Epidermal melanocyte (primary cell): Measurements from ENCODE around the gene RTN4IP1.
"Not testable (repeated sequence)": the region's sequence is repeated elsewhere in the genome, so short reads cannot be mapped to it uniquely, and the experiment has no call there.

ENCODE experiments used
- DNase-seq: peaks from one replicate; pipeline ENCODE4 v3.0.0; 2011; ENCODE audit warnings: low spot score; ENCODE audit not compliant: insufficient read length

RTN4IP1 gene

DNA sequence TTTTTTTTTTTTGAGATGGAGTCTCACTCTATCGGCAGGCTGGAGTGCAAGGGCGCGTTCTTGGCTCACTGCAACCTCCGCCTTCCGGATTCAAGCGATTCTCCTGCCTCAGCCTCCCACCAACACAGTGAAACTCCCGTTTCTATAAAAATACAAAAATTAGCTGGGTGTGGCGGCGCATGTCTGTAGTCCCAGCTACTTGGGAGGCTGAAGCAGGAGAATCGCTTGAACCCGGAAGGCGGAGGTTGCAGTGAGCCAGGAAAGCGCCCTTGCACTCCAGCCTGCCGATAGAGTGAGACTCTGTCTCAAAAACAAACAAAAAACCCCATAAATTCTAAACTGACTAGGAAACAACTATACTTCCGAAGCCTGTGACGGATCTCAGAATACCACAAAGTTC, 1.5 kb downstream of the RTN4IP1 start:
- DNase-seq = not testable (repeated sequence)

DNA sequence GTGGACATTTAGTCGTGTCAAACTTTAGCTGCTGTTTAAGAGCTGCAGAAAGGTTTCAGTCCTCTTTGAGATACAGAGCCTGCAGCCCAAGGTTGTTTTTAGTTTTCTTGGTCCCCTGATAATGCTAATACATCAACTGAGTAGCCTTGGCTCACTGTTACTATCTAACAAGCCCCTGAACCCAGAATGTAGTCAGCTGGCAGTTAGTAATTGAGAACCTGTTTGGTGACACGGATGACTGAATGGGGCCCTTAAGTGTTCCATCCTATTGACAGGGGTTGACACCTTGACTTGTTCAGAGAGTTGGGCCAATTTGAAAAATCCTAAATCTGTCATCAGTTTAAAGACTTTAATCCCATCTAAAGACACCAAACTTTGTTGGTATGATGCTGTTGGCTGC, 2.8 kb downstream of the RTN4IP1 start:
- DNase-seq = no peak

DNA sequence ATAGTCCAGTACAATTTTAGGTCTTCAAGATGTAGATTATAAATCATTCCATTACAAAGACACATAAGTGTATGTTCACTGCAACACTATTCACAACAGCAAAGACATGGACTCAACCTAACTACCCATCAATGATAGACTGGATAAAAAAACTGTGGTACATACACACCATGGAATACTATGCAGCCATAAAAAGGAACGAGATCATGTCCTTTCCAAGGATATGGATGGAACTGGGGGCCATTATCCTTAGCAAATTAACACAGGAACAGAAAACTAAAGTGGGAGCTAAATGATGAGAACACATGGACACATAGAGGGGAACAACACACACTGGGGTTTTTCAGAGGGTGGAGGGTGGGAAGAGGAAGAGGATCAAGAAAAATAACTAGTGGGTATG, 6.3 kb downstream of the RTN4IP1 start:
- DNase-seq = no peak

DNA sequence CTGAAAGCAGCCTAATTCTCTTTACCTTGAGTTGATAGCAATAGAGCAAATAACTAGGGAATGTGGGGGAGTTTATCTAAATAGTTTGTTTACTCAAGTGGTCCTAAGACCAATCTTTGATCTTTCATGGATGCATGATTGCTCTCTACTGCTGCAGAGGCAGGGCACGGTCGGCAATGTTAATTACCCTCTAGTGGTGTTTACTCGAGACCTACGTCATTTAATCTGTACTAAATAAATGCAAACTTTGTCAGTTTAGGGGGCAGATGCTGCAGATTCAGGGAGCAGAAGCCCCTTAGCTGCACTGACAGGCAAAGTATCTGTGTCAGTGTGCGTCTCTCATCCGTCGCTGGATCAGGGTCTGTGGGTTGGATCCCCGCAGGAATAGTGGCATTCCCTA, 6.9 kb downstream of the RTN4IP1 start:
- no peak for DNase-seq

DNA sequence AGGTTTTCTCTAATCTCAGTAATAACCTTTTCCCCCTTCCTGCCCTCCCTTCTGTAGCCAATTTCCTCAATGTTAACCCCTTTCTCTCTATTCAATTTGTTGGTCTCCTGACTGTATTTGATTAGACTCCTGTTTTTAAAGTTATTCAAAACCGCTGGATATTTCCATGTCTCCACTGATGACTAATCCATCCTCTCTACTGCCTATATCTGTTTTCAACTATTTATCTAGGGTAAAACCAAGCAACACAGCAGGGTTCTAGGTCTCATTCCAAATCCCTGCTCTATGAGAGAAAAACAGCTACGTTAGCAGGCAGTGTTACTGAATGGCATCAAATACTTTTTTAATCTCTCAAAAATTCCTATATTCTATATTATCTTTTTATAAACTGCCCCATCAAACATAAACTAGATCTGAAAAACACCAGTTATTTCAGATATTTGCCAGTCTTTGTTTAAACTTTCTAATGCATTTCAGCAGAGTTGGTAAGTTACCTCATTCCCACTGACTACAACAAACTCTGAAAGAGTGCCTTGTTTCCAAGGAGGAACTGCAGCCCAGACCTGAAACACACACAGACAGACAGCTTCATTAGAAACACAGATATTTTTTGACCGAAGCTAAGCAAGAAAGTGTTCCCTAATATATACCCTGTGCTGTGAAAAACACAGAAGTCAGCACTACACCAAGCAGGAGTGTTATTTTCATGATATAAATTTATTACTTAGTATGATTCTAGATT, 8.2 kb downstream of the RTN4IP1 start:
- DNase-seq = no peak

DNA sequence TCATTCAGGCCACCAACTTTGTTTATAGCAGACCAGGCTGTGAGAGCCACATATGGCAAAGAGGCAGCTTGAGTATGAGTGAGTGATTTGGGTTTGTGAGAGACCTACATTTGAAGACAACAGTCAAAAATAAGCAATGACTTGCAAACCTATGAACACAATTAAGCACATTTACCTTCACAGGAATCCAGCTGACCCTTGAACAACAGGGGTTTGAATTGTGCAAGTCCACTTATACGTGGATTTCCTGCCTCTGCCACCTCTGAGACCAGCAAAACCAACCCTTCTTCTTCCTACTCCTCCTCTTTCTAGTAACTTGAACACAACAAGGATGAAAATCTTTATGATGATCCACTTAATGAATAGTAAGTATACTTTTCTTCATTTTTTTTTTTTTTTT, 10.1 kb downstream of the RTN4IP1 start:
- DNase-seq = no peak

DNA sequence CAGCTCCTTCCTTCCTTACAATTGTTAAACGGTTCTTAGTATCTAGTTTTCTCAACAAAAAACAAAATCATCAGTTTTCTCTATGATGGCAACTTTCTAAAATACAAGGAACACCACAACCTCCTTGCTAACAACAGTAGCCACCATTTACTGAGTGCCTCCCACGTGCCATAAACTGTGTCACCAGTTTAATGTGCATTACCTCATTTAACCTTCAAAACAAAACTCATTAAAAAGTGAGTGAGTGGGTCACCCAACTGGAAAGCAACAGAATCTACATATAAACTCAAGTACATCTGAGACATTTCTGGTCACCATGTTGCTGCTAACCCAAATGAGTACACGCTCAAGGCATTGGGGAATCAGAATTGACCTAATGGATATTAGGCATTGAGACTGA, 11.0 kb downstream of the RTN4IP1 start:
- DNase-seq = no peak

DNA sequence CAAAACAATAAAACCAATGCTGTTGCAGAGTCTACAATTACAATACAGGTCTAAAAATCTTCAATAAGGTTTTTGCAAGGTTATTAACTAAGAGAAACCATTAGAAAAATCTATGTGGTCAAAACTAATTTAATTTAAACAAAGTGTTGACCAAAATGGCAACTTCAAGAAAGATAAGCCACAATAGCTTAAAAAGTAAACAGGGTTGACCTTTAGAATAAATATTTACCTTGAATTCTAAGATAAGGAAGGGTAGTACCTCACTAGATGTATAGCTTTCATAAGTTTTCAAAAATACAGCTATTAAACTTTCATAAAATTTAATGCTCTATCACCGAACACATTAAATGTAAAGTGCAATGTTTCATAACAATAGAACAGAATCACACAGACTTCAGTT, 11.4 kb downstream of the RTN4IP1 start:
- no peak for DNase-seq

DNA sequence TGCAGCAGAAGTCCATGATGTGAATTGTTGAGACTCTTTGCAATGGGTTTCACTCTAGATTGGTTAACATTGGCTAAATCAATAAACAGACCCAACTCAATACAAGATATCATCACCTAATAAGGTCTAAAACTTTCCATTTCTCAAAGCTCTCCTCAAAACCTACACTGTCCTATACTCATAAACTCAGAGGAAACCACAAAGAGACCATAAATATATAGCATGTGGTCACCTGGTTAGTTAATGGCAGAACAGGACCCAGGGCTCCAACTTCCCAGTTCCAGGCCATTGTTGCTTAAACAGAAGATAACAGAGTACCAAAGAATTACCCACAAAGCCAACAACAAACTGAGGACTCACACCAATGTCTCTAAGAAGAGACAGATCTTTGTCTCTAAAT, 12.0 kb downstream of the RTN4IP1 start:
- DNase-seq = no peak

DNA sequence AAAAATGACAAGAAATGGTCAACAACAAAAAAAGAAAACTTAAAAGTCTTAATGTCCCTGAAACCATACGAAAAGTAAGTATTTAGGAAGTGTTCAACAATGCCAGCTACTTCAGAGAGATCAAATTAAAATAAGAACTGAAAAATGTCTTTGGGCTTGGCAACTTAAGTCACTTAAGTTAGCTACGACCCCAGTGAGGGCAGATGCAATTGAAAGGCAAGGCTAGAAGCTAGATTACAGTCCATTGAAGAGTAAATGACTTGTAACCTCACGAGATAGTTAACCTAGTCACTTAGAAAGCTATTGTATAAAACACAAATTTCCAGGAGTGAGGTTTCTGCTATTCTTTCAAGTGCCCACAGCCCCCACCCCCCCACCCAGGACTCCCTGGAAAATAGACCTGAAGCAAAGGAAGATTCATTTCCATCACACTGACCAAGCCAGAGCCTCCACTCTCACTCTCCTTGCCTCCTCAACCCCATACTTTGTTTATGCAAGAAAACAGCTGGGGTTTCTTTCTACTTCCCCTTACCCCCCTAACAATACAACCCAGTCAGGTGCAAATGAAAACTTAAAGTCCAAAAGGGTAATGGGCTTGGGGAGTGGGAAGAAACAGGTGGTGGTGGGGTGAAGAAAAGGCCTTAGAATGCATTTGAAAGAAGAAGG, 14.6 kb downstream of the RTN4IP1 start:
- DNase-seq = no peak

DNA sequence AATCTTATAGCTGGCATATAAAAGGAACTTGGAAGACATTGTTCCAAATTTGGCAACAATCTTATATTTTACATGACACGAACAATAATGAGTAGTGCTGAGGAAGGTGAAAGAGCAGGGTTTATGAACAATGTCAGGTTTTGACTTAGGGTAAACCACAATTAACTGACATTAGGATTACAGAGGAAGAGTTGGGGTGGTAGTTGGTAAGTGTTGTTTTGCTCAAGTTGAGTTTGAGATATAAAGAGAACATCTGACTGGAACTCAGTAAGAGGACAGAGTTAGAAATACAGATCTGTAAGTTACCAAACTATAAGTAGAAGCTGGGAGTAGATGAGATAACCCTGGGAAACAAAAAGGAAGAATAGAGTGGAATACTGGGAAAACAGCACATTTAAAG, 15.1 kb downstream of the RTN4IP1 start:
- no peak for DNase-seq

DNA sequence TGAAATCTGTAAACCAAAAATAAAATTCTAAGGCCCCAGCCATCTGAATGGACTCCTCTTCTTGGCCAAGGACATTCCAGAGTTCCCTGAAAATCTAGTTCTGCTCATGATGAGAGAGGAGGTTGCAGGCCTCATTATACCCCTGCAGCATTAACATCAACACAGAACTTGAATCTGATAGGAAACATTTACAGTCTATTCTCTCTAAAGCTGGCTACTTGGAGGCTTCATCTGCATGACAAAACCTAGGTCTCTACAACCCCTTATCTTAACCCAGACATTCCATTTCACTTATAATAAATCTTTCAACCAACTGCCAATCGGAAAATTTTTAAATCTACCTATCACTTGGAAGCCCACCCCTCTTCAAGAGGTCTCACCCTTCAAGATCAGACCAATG, 15.7 kb downstream of the RTN4IP1 start:
- no peak for DNase-seq

DNA sequence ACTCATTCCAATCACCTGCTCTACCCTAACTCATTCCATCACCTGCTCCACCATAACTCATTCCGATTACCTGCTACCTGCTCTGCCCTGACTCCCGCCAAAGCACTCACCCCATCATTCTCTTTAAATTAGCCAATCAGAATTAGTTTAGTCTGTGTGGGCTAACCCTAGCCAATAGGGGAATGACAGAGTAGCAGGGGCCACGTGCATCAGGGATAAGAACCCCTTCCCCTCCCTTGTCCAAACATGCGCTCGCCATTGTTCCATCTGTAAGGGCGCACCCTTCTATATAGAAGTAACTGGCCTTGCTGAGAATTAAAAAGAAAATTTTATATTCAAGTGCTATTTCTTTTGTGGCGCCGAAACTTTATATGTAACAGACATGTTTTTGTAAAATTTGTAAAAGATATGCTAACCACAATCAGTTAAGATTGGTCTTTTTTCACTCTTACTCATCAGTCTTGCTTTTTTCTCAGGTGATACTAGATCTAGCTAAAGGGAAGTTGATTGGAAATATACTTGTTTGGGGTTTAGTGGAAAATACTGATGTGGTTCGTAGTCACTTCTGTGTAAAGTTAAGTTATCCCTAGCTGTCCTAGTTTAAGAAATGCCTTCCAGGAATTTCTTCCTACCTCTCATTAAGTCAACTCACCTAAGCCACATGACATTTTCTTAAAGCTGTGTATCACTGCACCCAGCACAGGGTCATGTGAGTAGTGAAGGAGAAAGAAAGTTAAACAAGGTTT, 16.5 kb downstream of the RTN4IP1 start:
- no peak for DNase-seq

DNA sequence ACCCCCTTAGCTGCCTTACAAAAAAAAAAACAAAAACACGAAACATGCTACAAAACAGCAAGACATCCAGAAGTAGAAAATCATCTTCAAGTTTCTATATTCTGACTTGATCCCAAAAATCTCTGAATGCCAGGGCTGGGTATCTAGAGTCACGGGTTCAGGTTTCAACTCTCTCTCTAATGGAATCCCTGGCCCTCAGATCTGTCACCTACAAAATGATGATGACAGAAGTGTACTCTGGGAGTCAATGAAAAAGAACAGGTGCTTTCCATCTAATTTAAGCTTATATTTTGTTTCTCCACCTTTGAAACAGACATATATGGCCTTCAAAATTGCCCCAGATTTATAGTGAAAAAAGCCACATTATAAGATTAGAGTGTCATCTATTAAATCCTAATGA, 18.3 kb downstream of the RTN4IP1 start:
- DNase-seq = no peak

DNA sequence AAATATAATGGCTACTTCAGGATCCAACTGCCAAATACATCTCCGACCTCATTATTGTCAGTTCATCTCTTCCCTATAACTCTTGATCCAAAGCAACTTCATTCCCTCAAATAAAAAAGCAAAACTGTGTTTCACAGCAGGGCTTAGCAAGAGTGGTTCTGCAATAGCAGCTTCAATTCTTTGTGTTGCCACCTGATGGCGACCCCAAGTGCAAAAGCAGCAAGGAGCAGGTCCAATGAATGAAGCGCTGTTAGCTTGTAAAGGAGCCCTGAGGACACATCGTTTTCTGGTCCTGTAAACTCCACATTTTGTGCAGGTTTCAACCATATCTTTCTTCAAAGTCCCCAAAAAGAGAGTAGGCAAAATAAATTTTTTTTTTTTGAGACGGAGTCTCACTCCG, 19.6 kb downstream of the RTN4IP1 start:
- DNase-seq = no peak

DNA sequence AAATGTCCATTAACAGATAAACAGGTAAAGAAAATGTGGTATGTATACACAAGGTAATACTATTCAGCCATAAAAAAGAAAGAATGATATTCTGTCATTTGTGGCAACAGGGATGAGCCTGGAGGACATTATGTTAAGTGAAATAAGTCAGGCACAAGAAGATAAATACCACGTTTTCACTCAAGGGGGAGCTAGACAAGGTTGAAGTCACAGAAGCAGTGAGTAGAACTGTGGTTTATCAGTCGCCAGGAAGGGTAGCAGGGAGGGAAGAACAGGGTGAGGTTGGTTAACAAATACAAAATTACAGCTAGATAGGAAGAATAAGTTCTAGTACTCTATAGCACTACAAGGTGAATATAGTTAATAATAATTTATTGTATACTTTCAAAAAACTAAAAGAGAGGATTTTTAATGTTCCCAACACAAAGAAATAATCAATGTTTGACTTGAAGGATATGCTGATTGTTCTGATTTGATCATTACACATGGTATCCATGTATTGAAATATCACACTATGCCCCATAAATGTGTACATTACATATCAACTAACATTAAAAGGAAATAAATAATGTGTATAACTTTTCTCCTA, 21.1 kb downstream of the RTN4IP1 start:
- no peak for DNase-seq

DNA sequence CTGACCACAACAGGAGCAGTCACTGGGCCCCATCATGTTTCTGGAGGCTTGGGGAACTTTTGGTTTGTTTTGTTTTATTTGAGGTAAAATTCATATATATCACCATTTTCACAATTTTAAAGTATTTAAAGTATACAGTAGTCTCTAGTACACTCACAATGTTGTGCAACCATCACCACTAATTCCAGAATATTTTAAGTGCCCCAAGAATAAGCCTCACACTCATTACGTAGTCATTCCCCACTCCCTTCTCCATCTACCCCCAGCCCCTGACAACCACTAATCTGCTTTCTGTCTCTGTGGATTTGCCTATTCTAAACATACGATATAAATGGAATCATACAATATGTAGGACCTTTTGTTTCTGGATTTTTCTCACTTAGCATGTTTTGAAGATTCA, 29.0 kb downstream of the RTN4IP1 start:
- DNase-seq = no peak

DNA sequence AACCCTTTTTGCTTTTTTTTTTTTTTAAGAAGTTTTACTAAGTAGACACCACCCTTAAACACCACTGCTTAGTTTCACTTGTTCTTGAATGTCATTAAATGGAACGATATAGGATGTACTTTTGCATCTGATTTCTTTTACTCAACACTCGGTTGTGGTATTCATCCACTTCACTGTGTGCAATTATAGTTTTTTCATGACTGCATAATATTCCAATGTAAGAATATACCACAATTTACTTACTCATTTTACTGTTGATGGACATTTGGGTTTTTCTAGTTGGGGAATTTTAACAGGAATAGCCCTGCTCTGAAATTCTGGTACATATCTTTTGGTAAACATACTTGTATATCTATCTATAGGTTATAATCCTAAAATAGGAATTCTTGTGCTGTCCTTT, 29.9 kb downstream of the RTN4IP1 start:
- no peak for DNase-seq

DNA sequence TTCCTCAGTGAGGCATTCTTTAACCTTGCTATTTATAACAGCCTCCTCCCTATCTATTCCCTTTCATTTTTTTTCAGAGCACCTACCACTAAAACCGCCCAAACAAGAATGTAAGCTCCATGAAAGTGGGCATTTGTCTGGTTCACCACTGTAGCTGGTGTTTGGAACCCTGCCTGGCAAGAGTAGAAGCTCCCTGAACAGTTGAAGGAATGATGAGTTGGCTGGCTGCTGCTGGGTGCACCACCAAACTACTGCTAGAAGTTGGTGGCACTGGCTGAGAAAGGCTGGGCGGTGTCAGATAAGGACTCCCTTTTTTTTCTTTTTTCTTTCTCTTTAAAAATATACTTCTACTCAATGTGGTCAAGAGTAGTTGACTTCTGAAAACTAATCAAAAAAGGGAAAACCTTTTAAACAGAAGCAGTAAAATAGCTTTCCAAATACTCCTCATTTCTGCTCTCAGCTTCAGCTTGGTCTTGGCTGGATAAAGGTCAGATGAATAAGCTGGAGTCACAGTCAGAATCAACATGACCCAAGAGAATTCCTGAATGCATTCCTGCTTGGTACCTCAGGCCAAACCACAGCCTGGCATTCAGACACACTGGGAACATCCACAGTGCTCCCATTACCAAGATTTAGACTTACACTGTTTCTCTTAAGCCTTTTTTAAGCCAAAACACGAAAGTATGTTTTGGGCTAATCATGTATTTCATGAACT, 38.0 kb downstream of the RTN4IP1 start:
- DNase-seq = peak; percentile 84

DNA sequence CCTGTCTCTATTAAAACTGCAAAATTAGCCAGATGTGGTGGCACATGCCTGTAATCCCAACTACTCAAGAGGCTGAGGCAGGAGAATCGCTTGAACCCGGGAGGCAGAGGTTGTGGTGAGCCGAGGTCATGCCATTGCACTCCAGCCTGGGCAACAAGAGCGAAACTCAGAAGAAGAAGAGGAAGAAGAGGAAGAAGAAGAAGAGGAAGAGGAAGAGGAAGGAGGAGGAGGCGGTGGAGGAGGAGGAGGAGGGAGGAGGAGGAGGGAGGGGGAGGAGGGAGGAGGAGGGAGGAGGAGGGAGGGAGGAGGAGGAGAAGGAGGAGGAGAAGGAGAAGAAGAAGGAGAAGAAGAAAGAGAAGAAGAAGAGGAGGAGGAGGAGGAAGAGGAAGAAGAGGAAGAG, 40.4 kb downstream of the RTN4IP1 start:
- not testable (repeated sequence) for DNase-seq

DNA sequence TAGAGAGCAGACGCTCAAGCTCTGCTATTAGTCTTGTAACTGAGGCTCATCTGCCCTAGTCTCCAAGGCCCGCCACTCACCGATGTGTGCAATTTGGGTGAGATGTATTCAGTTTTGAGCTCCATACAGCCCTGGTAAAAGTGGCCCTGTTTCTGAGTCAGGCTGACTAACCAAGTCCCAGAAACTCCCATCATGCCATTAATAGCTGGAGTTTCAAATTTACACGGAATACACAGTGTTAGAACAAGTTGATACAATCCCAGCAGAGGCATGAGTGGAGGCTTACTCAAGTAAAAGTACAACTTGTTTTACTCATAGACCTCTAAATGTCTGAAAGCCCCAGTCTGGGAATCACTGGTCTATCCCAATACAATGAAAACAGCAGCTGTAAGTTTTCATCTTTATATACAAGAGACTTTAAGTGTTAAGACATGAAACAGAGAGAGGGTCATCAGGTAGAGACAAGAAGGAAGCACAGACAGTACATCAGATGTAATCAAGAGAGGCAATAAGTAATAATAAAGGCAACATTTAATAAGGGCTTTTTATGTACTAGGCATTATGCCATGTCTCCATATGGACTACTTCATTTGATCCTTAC, 42.4 kb downstream of the RTN4IP1 start:
- DNase-seq = no peak
